GM19193 (cell line): ENCODE measurements around the gene NARF.

Experiments used
- POLR2A ChIP-seq: IDR thresholded peaks from 4 replicates; pipeline ENCODE4 v1.6.1; 2011; ENCODE audit not compliant: insufficient read depth, insufficient read length; ENCODE audit errors: extremely low read depth

Gene NARF

GRCh38 chr17:82495844-82496528 lies 37.4 kb downstream of the NARF start:
- no peak for TF ChIP-seq POLR2A

DNA sequence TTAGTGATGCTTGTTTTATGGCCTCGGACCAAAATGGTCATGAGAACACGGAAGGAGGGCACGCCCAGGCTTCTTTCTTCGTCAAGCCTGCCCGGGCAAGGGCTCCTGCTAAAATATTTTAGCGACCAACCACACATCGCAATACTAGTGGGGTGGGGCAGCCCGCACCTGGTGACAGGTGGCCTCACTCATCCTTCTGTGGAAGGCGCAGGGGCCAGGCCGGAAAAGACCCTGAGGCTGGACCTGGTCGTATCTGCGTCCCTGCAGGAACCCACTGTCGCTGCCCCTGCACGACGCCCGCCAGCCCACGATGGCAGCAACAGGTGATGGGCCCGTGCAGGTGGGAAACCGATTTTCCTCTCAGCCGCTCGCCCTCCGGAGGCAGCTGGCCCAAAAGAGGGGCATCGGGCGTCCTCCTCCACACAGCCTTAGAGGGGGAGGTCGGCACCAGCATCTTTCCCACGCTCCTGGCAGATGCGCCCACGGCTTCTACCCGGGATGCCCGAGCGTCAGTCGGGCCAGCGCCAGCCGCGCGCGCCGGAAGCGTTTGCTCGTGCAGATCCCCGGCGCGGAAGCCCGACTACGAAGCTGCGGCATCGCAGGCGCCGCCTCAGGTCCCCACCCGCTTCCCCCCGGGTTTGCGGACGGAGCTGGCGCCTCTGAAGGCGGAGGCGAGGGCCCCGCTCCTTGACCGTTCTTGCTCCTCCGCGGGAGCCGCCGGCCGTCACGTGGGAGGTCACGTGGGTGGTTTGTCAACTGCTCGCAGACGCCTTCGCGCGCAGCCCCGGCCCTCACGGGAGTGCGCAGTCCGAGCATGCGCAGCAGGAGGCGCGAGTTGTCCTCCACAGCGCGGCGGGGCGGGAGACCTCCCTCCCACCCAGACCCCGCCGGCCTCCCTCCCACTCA lies 38.2 kb downstream of the NARF start:
- peak; percentile 68 for TF ChIP-seq POLR2A

DNA sequence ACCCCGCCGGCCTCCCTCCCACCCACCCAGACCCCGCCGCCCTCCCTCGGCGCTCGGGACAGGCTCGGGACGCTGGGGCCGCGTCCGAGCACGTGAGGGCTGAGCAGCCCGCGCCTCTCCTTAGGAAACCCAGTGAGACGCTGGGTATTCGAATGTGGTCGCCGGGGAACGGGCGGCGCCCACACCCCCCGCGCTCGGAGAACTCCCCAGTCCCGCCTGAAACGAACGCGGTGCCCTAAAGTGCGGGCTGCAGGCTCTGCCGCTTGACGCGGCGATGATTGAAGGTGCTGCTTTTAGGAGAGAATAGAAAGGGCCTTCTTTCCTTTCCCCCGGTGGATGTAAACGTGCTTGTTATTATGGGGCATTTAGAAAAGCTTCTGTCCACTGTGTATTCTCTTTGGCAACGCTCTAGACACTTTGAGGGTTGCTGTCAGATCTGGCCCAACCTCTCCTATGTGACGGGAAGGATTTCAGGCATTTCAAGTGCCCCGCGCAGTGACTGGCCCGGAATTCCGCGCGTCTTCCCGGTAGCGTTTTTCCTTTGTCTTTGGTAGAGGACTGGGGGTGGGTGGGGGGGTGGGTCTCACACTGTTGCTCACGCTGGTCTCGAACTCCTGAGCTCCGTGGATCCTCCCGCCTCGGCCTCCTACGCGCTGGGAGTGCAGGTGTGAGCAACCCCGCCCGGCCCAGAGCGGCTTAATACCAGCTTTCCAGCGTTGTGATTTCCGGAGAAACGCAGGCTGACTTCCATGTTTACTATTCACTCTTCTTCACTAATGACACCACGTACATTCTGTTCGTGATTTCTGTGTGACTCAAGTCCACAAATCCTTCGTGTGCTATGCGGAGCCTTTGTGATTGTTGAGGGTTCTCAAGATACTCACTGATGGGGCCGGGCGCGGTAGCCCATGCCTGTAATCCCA lies 39.2 kb downstream of the NARF start:
- TF ChIP-seq POLR2A = no peak

DNA sequence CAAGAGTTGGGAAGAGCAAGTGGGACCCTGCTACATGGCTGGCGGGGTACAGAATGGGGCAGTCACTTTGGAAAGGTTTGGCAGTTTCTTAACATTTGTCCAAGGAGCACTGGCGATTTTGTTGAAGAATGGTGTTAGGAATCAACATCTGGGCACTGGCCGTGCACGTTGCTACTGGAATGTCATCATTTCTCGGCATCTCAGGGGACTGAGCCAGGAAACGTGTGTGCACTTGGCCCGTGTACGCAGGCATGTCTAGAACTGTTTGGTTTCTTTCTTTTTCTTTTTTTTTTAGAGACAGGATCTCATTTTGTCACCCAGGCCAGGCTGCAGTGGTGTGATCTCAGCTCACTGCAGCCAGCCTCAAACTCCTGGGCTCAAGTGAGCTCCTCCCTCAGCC lies 43.7 kb downstream of the NARF start:
- TF ChIP-seq POLR2A = no peak

DNA sequence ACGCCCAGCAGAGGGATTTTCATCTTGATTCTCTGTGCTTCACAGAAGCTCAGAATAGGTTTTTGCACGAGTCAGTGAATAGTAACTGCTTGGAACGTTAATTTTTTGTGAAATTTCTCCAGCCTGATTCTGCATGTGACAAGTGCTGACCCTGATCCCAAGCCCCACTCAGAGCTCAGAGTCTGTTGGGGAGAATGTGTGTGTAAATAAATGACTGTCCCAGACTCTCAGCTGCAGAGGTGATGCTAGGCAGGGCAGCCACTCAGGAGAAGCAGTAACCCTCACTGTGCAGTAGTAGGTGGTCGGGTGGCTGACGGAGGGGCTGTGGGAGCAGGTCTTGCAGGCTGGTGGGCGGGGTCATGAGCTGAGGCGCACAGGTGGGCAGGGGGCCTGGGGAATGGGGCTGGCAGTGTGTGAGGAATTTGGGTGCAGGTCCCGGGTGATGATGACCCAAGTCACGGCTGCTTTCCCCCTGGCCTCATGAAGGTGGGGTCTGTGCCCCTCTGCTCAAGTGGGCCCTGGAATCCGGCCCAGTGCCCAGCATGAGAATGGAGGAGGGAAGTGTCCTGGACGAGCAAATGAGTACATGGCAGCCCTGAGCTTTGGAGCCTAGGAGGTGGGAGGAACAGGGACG lies 44.7 kb downstream of the NARF start:
- no peak for TF ChIP-seq POLR2A

DNA sequence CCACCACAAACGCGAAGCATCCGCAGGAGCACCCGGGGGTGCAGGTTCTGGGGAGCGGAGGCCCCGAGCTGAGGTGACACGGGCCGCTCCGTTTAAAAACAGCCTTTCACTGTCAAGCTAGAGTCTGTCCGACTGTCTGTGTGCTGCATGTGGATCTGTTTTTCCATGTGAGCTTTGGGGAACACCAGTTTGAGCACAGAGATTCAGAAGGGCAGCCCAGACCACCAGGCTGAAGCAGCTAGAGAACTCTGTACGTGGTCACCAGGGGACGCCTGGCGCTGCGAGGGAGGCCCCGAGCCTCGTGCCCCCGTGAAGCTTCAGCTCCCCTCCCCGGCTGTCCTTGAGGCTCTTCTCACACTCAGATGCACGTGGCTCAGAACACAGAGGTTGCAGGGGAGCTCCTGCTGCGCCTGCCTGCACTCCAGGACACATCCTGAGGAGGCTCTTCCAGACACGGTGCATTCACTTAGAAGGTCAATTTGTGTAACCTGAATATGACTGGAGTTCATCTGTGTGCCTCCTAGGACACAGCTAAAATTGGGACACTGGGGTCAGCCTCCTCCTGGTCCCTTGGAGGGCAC lies 45.3 kb downstream of the NARF start:
- no peak for TF ChIP-seq POLR2A

GRCh38 chr17:82505296-82505695 lies 46.8 kb downstream of the NARF start:
- no peak for TF ChIP-seq POLR2A

DNA sequence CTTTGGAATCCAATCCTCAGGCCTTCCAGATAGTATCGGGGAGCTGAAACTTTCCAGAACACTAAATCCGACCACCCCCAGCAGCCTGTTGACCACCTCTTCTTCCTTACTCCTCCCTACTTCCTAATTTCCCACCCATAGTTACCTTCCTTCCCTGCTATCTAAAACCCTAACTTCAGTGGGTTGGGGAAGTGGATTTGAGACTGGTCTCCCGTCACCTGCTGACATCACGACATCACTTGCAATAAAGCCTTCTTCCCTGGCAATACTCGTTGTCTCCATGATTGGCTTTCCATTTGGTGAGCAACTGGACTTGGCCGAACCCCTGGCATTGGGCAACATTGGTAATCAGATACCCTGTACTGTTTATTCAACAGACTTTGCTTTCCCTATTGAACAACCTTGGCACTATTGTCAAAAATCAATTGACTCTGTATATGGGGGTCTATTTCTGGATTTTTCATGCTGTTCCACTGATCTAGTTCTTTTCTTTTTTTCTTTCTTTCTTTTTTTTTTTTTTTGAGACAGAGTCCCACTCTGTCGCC lies 49.2 kb downstream of the NARF start:
- no peak for TF ChIP-seq POLR2A

GRCh38 chr17:82517230-82517865 lies 58.8 kb downstream of the NARF start:
- TF ChIP-seq POLR2A = no peak

GRCh38 chr17:82518826-82519810 lies 60.6 kb downstream of the NARF start, which contains the start of gene FOXK2:
TSS of gene FOXK2 (plus strand) at chr17:82519732. CDS start at chr17:82519889, 157 bp downstream.
- peak; percentile 65 for TF ChIP-seq POLR2A

DNA sequence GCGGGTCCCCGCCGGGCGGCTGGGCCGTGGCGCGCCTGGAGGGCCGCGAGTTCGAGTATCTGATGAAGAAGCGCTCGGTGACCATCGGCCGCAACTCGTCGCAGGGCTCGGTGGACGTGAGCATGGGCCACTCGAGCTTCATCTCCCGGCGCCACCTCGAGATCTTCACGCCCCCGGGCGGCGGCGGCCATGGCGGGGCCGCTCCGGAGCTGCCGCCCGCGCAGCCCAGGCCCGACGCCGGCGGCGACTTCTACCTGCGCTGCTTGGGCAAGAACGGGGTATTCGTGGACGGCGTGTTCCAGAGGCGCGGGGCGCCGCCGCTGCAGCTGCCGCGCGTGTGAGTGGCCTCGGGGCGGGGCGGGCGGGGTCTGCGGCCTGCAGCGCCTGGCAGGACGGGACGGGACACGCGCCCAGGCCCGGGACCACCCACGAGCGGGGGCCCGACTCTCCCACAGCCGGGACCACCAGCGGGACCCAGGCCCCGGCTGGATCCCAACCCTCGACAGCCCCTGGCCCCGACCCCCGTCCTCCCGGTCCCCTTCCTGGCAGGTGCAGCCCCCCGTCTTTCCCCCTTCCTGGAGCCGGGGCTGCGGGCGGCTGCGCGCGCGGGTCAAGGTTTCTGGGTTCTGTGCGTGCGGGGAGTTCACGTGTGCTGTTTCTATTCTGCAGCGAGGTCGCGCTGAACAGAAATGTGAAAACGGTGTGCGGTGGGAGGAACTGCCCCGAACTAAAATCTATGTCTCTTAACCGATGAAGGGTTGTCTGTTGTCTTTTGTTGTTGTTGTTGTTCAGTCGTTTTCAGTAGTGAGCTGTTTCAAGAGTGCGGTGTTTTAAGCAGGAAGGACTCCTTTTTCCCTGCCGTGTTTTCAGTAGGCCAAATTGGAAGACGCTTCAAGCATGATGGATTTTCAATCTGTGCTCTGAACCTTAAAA lies 61.7 kb downstream of the NARF start:
- TF ChIP-seq POLR2A = no peak
